HCT116 (cell line): ENCODE results near the gene RNASEH2A. TPM values are rescaled to one million over a fixed set of nuclear protein-coding genes. Genes with fewer than 3 reads are reported as not detected.

Experiments
- ATAC-seq: fragments of 200-7000 bp; cut with Tn5 transposase; 2 replicates; pipeline ENCODE4 v1.9.1; 2020; ENCODE audit warnings: mild to moderate bottlenecking, moderate library complexity
- BruUV-seq: library from RNA; stranded (reverse); fragments of 400-500 nt; replicated peaks from 2 replicates; lab custom pipeline; 2021; lab: Mats Ljungman, UMichigan
- CTCF ChIA-PET: fragments of 300-600 bp; sonication (Branson Sonifier 250); formaldehyde crosslinking; loops from one replicate; lab custom pipeline; 2021; ENCODE audit warnings: antibody characterized with exemption; lab: Charles Lee
- POLR2A ChIA-PET: fragments of 300-600, 350-600 bp; sonication (Branson Sonifier 250); formaldehyde crosslinking; loops from one replicate; lab custom pipeline; 2021; ENCODE audit warnings: antibody characterized with exemption; lab: Charles Lee
- RAD21 ChIA-PET, 2 experiments: fragments of 300-600 bp; sonication (Branson Sonifier 250); formaldehyde crosslinking; loops; one replicate each; lab custom pipeline; 2023; ENCODE audit warnings: low total read pairs in 2 of 2; ENCODE audit not compliant: uncharacterized antibody in 2 of 2, unreplicated experiment in 2 of 2, low non-redundant PET in 1 of 2; lab: Charles Lee
- DNase-seq: peaks from one replicate; pipeline ENCODE4 v3.0.0-alpha.2; 2010; ENCODE audit warnings: low read depth, low spot score
- H2AFZ ChIP-seq: fragments of 200-600 bp; shearing (Covaris generic), sonication (generic); 2 replicates; pipeline ENCODE4 v1.6.1; 2017; ENCODE audit warnings: low read depth, mixed run types, mixed read lengths, antibody characterized with exemption, low read length; ENCODE audit not compliant: poor library complexity, severe bottlenecking
- H3K27ac ChIP-seq: 2 replicates; pipeline ENCODE4 v1.5.1; 2012; ENCODE audit warnings: low read depth, low read length
- H3K27me3 ChIP-seq: fragments of 200-600 bp; sonication (generic); 2 replicates; pipeline ENCODE4 v1.6.1; 2016; ENCODE audit warnings: mixed run types, low read length, mixed read lengths; ENCODE audit not compliant: insufficient read depth
- H3K36me3 ChIP-seq, 2 experiments: fragments of 200-500 bp in 1 of 2; fragments of 200-600 bp in 1 of 2; sonication (Bioruptor generic) in 1 of 2; sonication (generic) in 1 of 2; 2 replicates each; pipeline versions ENCODE4 v1.5.1 to v1.6.1; 2014 to 2016; ENCODE audit warnings: low read length in 2 of 2, inconsistent platforms in 1 of 2, mixed read lengths in 1 of 2, mixed run types in 1 of 2; ENCODE audit not compliant: insufficient read depth in 2 of 2, control insufficient read depth in 1 of 2
- H3K4me1 ChIP-seq, 2 experiments: fragments of 200-600 bp in 1 of 2; sonication (generic) in 1 of 2; 2 replicates each; pipeline versions ENCODE4 v1.5.1 to v1.6.1; 2012 to 2017; ENCODE audit warnings: low read length in 2 of 2, inconsistent platforms in 1 of 2, mild to moderate bottlenecking in 1 of 2, mixed read lengths in 1 of 2, mixed run types in 1 of 2, moderate library complexity in 1 of 2; ENCODE audit not compliant: insufficient read depth in 2 of 2, control insufficient read depth in 1 of 2
- H3K4me2 ChIP-seq: fragments of 200-600 bp; sonication (generic); 2 replicates; pipeline ENCODE4 v1.6.1; 2017; ENCODE audit warnings: mixed run types, low read length, mixed read lengths
- H3K4me3 ChIP-seq, 2 experiments: fragments of 200-600 bp in 1 of 2; sonication (generic) in 1 of 2; replicated peaks in 1 of 2; 2 replicates each; pipeline ENCODE4 v1.5.1; 2011 to 2016; ENCODE audit warnings: low read length in 2 of 2, control low read depth in 1 of 2, low read depth in 1 of 2, mild to moderate bottlenecking in 1 of 2, mixed read lengths in 1 of 2, mixed run types in 1 of 2
- H3K79me2 ChIP-seq: fragments of 200-600 bp; sonication (generic); 2 replicates; pipeline ENCODE4 v1.6.1; 2017; ENCODE audit warnings: mild to moderate bottlenecking, mixed run types, low read length, moderate library complexity, mixed read lengths; ENCODE audit not compliant: insufficient read depth
- H3K9ac ChIP-seq: fragments of 200-600 bp; sonication (generic); 2 replicates; pipeline ENCODE4 v1.6.1; 2016; ENCODE audit warnings: low read length, mixed read lengths
- H3K9me2 ChIP-seq: fragments of 200-600 bp; sonication (generic), shearing (Covaris generic); 2 replicates; pipeline ENCODE4 v1.6.1; 2017; ENCODE audit warnings: mixed run types, mild to moderate bottlenecking, moderate library complexity; ENCODE audit not compliant: insufficient read depth
- H3K9me3 ChIP-seq, 2 experiments: fragments of 200-500 bp in 1 of 2; fragments of 200-600 bp in 1 of 2; sonication (Bioruptor generic) in 1 of 2; sonication (generic) in 1 of 2; 2 replicates each; pipeline ENCODE4 v1.6.1; 2014 to 2017; ENCODE audit warnings: low read length in 2 of 2, mixed read lengths in 2 of 2, inconsistent platforms in 1 of 2, low read depth in 1 of 2, mild to moderate bottlenecking in 1 of 2, mixed run types in 1 of 2, moderate library complexity in 1 of 2; ENCODE audit not compliant: control insufficient read depth in 1 of 2, insufficient read depth in 1 of 2
- H4K20me1 ChIP-seq: fragments of 200-600 bp; sonication (generic), shearing (Covaris generic); 2 replicates; pipeline ENCODE4 v1.6.1; 2017; ENCODE audit warnings: mixed run types, mild to moderate bottlenecking, moderate library complexity; ENCODE audit not compliant: insufficient read depth
- ATF3 ChIP-seq: IDR thresholded peaks from 2 replicates; pipeline ENCODE4 v1.6.1; 2012
- EZH2phosphoT487 ChIP-seq: fragments of 200-600 bp; IDR thresholded peaks from 2 replicates; pipeline ENCODE4 v1.6.1; 2018; ENCODE audit warnings: antibody characterized with exemption, borderline replicate concordance
- POLR2A ChIP-seq: IDR thresholded peaks from 2 replicates; pipeline ENCODE4 v1.7.0; 2011; ENCODE audit warnings: borderline replicate concordance; ENCODE audit not compliant: insufficient read depth, insufficient read length; ENCODE audit errors: extremely low read depth
- POLR2AphosphoS5 ChIP-seq: IDR thresholded peaks from 2 replicates; pipeline ENCODE4 v1.6.1; 2011; ENCODE audit warnings: mild to moderate bottlenecking, low read depth, low read length, moderate library complexity
- SRF ChIP-seq: IDR thresholded peaks from 2 replicates; pipeline ENCODE4 v1.6.1; 2012; ENCODE audit warnings: low read depth
- YY1 ChIP-seq: IDR thresholded peaks from 2 replicates; pipeline ENCODE4 v1.6.1; 2011; ENCODE audit warnings: low read length, low read depth, moderate library complexity, mild to moderate bottlenecking; ENCODE audit not compliant: insufficient replicate concordance; ENCODE audit errors: extremely low read depth
- ZFX ChIP-seq: fragments of 450-650 bp; IDR thresholded peaks from 2 replicates; pipeline ENCODE4 v1.6.1; 2017
- intact Hi-C: fragments of 100-400 bp; cut with micrococcal nuclease; formaldehyde crosslinking; loops from 2 replicates; pipeline ENCODE4 v1.10.0; 2022
- total RNA-seq: library from RNA; stranded (reverse); gene quantifications from one replicate; pipeline ENCODE4 v1.2.1, GENCODE V29; 2021; ENCODE audit not compliant: unreplicated experiment
- TF ChIP-seq, protein P1 (sequence below): IDR thresholded peaks from 2 replicates; pipeline ENCODE4 v1.6.1; 2012; ENCODE audit warnings: low read depth
- TF ChIP-seq, protein P2 (sequence below): IDR thresholded peaks from 2 replicates; pipeline ENCODE4 v1.6.1; 2011; ENCODE audit warnings: mild to moderate bottlenecking, low read length, moderate library complexity; ENCODE audit not compliant: insufficient replicate concordance; ENCODE audit errors: extremely low read depth
- TF ChIP-seq, protein P3 (sequence below): IDR thresholded peaks from 2 replicates; pipeline ENCODE4 v1.6.1; 2012

RNASEH2A gene
- total RNA-seq, 1 experiment from 2014 or later: 54.5 TPM

DNA sequence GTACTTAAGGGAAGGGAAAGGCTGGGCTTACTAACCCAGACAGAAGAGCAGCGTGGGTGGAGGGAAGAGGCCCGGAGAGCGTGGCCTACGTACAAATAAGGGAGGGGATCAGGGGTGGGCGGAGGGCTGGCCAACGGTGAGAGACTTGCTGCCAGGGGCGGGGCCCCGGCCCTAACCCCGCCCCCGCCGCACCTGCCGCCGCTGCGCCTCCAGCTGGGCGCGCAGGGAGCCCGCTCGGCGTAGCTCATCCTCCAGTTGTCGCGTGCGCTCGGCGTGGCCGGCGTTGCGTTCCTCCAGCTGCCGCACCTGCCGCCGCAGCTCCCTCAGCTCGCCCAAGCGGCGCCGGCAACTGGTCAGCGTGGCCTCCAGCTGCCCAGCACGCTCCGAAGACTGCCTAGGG is 36.7 kb upstream of the RNASEH2A start:
- intact Hi-C loops: no loop called here
- Histone ChIP-seq H2AFZ (no peak overlapping the region), H3K4me1 (peaks cover 19 to 39% of the 10 kb centered on the region in 2 experiments), H3K27me3 (no peaks in the 10 kb centered on the region), H3K27ac (no peak overlapping the region), H4K20me1 (no peaks in the 10 kb centered on the region), H3K4me2 (no peak overlapping the region), H3K36me3 (peaks cover 2 to 10% of the 10 kb centered on the region in 2 experiments; a peak in 3 of 4 replicates), H3K9ac (no peak overlapping the region), H3K9me3 (no peaks in the 10 kb centered on the region), H3K4me3 (no peak overlapping the region), H3K9me2 (no peaks in the 10 kb centered on the region), H3K79me2 (peaks cover 6% of the 10 kb centered on the region; the same call in 1 of the 2 replicates)
- ChIA-PET POLR2A (interaction anchor here (0.6 to 1.4 kb wide), 2 partner anchors 24 to 32 kb away, joined by 3 to 5 read pairs; partner anchors contain the start of gene THSD8), CTCF (no interaction called here), RAD21 (interaction anchor here in 1 of 2 experiments (0.6 kb wide), 1 partner anchor 23 kb away, joined by 3 read pairs; no protein-coding TSS in a partner anchor)
- no peak for ATAC-seq
- TF ChIP-seq POLR2AphosphoS5 (no peak), POLR2A (no peak), ATF3 (no peak), SRF (no peak), YY1 (no peak), EZH2phosphoT487 (no peak), ZFX (no peak)
- TF ChIP-seq, protein P1, sequence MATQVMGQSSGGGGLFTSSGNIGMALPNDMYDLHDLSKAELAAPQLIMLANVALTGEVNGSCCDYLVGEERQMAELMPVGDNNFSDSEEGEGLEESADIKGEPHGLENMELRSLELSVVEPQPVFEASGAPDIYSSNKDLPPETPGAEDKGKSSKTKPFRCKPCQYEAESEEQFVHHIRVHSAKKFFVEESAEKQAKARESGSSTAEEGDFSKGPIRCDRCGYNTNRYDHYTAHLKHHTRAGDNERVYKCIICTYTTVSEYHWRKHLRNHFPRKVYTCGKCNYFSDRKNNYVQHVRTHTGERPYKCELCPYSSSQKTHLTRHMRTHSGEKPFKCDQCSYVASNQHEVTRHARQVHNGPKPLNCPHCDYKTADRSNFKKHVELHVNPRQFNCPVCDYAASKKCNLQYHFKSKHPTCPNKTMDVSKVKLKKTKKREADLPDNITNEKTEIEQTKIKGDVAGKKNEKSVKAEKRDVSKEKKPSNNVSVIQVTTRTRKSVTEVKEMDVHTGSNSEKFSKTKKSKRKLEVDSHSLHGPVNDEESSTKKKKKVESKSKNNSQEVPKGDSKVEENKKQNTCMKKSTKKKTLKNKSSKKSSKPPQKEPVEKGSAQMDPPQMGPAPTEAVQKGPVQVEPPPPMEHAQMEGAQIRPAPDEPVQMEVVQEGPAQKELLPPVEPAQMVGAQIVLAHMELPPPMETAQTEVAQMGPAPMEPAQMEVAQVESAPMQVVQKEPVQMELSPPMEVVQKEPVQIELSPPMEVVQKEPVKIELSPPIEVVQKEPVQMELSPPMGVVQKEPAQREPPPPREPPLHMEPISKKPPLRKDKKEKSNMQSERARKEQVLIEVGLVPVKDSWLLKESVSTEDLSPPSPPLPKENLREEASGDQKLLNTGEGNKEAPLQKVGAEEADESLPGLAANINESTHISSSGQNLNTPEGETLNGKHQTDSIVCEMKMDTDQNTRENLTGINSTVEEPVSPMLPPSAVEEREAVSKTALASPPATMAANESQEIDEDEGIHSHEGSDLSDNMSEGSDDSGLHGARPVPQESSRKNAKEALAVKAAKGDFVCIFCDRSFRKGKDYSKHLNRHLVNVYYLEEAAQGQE: no peak
- TF ChIP-seq, protein P2, sequence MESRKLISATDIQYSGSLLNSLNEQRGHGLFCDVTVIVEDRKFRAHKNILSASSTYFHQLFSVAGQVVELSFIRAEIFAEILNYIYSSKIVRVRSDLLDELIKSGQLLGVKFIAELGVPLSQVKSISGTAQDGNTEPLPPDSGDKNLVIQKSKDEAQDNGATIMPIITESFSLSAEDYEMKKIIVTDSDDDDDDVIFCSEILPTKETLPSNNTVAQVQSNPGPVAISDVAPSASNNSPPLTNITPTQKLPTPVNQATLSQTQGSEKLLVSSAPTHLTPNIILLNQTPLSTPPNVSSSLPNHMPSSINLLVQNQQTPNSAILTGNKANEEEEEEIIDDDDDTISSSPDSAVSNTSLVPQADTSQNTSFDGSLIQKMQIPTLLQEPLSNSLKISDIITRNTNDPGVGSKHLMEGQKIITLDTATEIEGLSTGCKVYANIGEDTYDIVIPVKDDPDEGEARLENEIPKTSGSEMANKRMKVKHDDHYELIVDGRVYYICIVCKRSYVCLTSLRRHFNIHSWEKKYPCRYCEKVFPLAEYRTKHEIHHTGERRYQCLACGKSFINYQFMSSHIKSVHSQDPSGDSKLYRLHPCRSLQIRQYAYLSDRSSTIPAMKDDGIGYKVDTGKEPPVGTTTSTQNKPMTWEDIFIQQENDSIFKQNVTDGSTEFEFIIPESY: no peak
- TF ChIP-seq, protein P3, sequence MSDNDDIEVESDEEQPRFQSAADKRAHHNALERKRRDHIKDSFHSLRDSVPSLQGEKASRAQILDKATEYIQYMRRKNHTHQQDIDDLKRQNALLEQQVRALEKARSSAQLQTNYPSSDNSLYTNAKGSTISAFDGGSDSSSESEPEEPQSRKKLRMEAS: no peak
- DNase-seq: no peak
- no TSS peak for BruUV-seq
